Heart left ventricle (tissue), 16 donors: ENCODE measurements around the gene MEIOB. TPM values are rescaled to one million over a fixed set of nuclear protein-coding genes. Genes with fewer than 3 reads are reported as not detected.

Experiments
- ATAC-seq, 4 donors: fragments of 200-7000 bp; cut with Tn5 transposase; one replicate each; pipeline ENCODE4 v1.9.1; 2020 to 2022; ENCODE audit warnings: moderate library complexity in 4 of 4, mild to moderate bottlenecking in 3 of 4, moderate number of reproducible peaks in 1 of 4
- DNase-seq, 5 donors: peaks; one replicate each; pipeline ENCODE4 v3.0.0-alpha.2; 2020
- H3K27ac ChIP-seq, 12 donors: fragments of 200-600 bp; sonication (generic) in 4 of 12; one replicate each; pipeline versions ENCODE4 v1.5.0 to v1.8.0; 2016 to 2022; ENCODE audit warnings: mild to moderate bottlenecking in 2 of 12
- H3K27me3 ChIP-seq, 9 donors: fragments of 200-600 bp; sonication (generic) in 2 of 9; one replicate each; pipeline versions ENCODE4 v1.5.1 to v1.8.0; 2016 to 2022; ENCODE audit warnings: mild to moderate bottlenecking in 3 of 9
- H3K36me3 ChIP-seq, 9 donors: fragments of 200-600 bp; sonication (generic) in 2 of 9; one replicate each; pipeline versions ENCODE4 v1.5.0 to v1.8.0; 2018 to 2022; ENCODE audit warnings: mild to moderate bottlenecking in 2 of 9
- H3K4me1 ChIP-seq, 12 donors: fragments of 200-600 bp; sonication (generic) in 4 of 12; one replicate each; pipeline versions ENCODE4 v1.5.0 to v1.8.0; 2016 to 2022; ENCODE audit warnings: mild to moderate bottlenecking in 3 of 12
- H3K4me3 ChIP-seq, 12 donors: fragments of 200-600 bp; sonication (generic) in 4 of 12; one replicate each; pipeline versions ENCODE4 v1.5.0 to v1.8.0; 2017 to 2022; ENCODE audit warnings: mild to moderate bottlenecking in 9 of 12, moderate library complexity in 4 of 12
- H3K9me3 ChIP-seq, 12 donors: fragments of 200-600 bp; sonication (generic) in 4 of 12; one replicate each; pipeline versions ENCODE4 v1.5.0 to v1.8.0; 2016 to 2022; ENCODE audit warnings: mild to moderate bottlenecking in 1 of 12
- CTCF ChIP-seq, 12 donors: fragments of 200-600 bp; sonication (generic) in 4 of 12; IDR thresholded peaks; one replicate each; pipeline versions ENCODE4 v1.5.0 to v1.8.0; 2018 to 2022; ENCODE audit warnings: antibody characterized with exemption in 12 of 12, mild to moderate bottlenecking in 5 of 12
- POLR2A ChIP-seq, 2 donors: fragments of 450-650 bp; IDR thresholded peaks; one replicate each; pipeline ENCODE4 v1.6.1; 2017; ENCODE audit warnings: antibody characterized with exemption in 2 of 2, mild to moderate bottlenecking in 2 of 2, moderate library complexity in 2 of 2
- WGBS, 4 donors: extraction: QIAGEN DNeasy Blood & Tissue Kit in 2 of 4; methylation state at CpG; one replicate each; pipeline versions ENCODE4 v1.1.5 to v1.1.7; 2013 to 2018; 5-methylcytosine and 5-hydroxymethylcytosine counted together
- intact Hi-C, 10 donors: fragments of 100-400 bp; cut with DNase I; formaldehyde crosslinking; loops; one replicate each; pipeline versions ENCODE4 v1.11.1 to v1.14.2; 2022
- polyA plus RNA-seq, 2 donors: library from polyadenylated mRNA; stranded (reverse); fragments of 200-250 nt; gene quantifications; one replicate each; pipeline ENCODE4 v1.2.3, GENCODE V29; 2013
- total RNA-seq, 9 donors: library from RNA; depleted of rRNA in 2 of 9; stranded (reverse); fragments of >200 nt in 2 of 9; fragmentation: NEBNext Ultra II Directional in 3 of 9; extraction: Animal tissue kit (Norgen Biotek cat#: 25700) in 3 of 9; gene quantifications; one replicate each; pipeline versions ENCODE4 v1.1.0 to v1.2.4, GENCODE V29; 2016 to 2023
- donor health status: ischemic (EF 13 %, LVEDD 7.1; RV severe dilation, severe dysfunction).
- donor health status: healthy with polysubstance abuse.
- donor health status: DM: no; HTN: yes; CAD: no.
- donor health status: DM: no; HTN: no; CAD: no.
- donor health status: ischemic (EF 25% LVEDD 6.9; RV normal size, moderate dysfunction).
- donor health status: ischemic (EF 25% LVEDD 5.7; RV mildly dilated, moderate dysfunction).
- donor health status: healthy.
- donor health status: DM: yes; HTN: yes; CAD: no.
- donor health status: ischemic (EF 35%, LVEDD 5.7; RV mildly dilated, moderate dysfunction).
- donor health status: nonischemic (EF 11% LVEDD 7.7; RV severe dilation, severe dysfunction).
- donor health status: DM: yes; HTN: yes; CAD: no.
- donor health status: PGD.
- donor health status: ischemic (EF 29% LVEDD 5.4; RV normal size, mild dysfunction).
- donor health status: nonischemic (EF 23%, LVEDD 6.1; RV moderate dilation, normal function).

The MEIOB gene
- total and polyA plus RNA-seq, 11 donors, result not detected

- 5 to 8% (median 7%) methylated on average over 4 to 5 of the region's 5 CpGs for WGBS, 4 donors
- Histone ChIP-seq H3K4me1 (peaks cover 0 to 14% (median 0%) of the 10 kb centered on the region in 12 donors), H3K27ac (no peak overlapping the region), H3K4me3 (no peak overlapping the region), H3K9me3 (no peaks in the 10 kb centered on the region), H3K36me3 (no peaks in the 10 kb centered on the region), H3K27me3 (peaks cover 32 to 78% (median 68%) of the 10 kb centered on the region in 9 donors)
- TF ChIP-seq CTCF (IDR thresholded peaks at IDR 0.05) (no peak), POLR2A (IDR thresholded peaks at IDR 0.05) (no peak)
- DNase-seq (no peak), ATAC-seq (no peak)
- intact Hi-C loops, result loop anchor here in 1 of 10 donors (5.0 kb wide), 1 partner anchor 44 kb away; the partner anchor contains the start of gene MEIOB
Observed at GRCh38 chr16:1916640-1916990, 44.7 kb upstream of the MEIOB start.

- H3K27me3 ChIP-seq, result peaks cover 32 to 72% (median 62%) of the 10 kb centered on the region in 9 donors
- no peak overlapping the region for H3K4me3 ChIP-seq
- ATAC-seq (no peak), DNase-seq (no peak)
- H3K36me3 ChIP-seq, result no peaks in the 10 kb centered on the region
- no peak for TF ChIP-seq POLR2A (IDR thresholded peaks at IDR 0.05)
- no peak for TF ChIP-seq CTCF (IDR thresholded peaks at IDR 0.05)
- intact Hi-C loops, result loop anchor here in 1 of 10 donors (5.0 kb wide), 1 partner anchor 44 kb away; the partner anchor contains the start of gene MEIOB
- H3K9me3 ChIP-seq, result no peaks in the 10 kb centered on the region
- whole genome bisulfite sequencing, 4 donors, result 58 to 63% (median 59%) methylated on average over 11 to 25 of the region's 25 CpGs
- peaks cover 0 to 14% (median 0%) of the 10 kb centered on the region in 12 donors for H3K4me1 ChIP-seq
- H3K27ac ChIP-seq, result no peak overlapping the region
Observed at GRCh38 chr16:1915732-1916639, 44.0 kb upstream of the MEIOB start.

- Histone ChIP-seq H3K9me3 (no peaks in the 10 kb centered on the region), H3K4me3 (no peak overlapping the region), H3K27ac (no peak overlapping the region), H3K36me3 (no peaks in the 10 kb centered on the region), H3K4me1 (peaks cover 0 to 14% (median 0%) of the 10 kb centered on the region in 12 donors), H3K27me3 (peaks cover 27 to 71% (median 55%) of the 10 kb centered on the region in 9 donors)
- DNase-seq (no peak), ATAC-seq (no peak)
- TF ChIP-seq CTCF (IDR thresholded peaks at IDR 0.05) (no peak), POLR2A (IDR thresholded peaks at IDR 0.05) (no peak)
- WGBS, 4 donors, result 44 to 50% (median 49%) methylated on average over 8 of the region's 8 CpGs
- intact Hi-C loops, result loop anchor here in 2 of 10 donors (5.0 kb wide), 2 partner anchors 38 to 43 kb away; partner anchors contain the start of gene MEIOB (in 1 of the 2)
Observed at GRCh38 chr16:1914988-1915387, 43.0 kb upstream of the MEIOB start.

GRCh38 chr16:1914084-1914608, 42.2 kb upstream of the MEIOB start:
- H3K27me3 ChIP-seq, result peaks cover 19 to 68% (median 47%) of the 10 kb centered on the region in 9 donors
- WGBS, 4 donors, result 33 to 44% (median 38%) methylated on average over 10 to 15 of the region's 15 CpGs
- no peak overlapping the region for H3K27ac ChIP-seq
- H3K36me3 ChIP-seq, result no peaks in the 10 kb centered on the region
- no peak for ATAC-seq
- no peak for TF ChIP-seq POLR2A (IDR thresholded peaks at IDR 0.05)
- TF ChIP-seq CTCF (IDR thresholded peaks at IDR 0.05), result no peak
- no peak for DNase-seq
- peaks cover 0 to 14% (median 0%) of the 10 kb centered on the region in 12 donors for H3K4me1 ChIP-seq
- no peaks in the 10 kb centered on the region for H3K9me3 ChIP-seq
- intact Hi-C loops, result loop anchor here in 1 of 10 donors (5.0 kb wide), 1 partner anchor 37 kb away; no protein-coding TSS in a partner anchor
- no peak overlapping the region for H3K4me3 ChIP-seq
